Lung (tissue), 12 donors: ENCODE results near the gene FAM171A2. TPM values are rescaled to one million over a fixed set of nuclear protein-coding genes. Genes with fewer than 3 reads are reported as not detected.
A peak's percentile ranks its signal among the peaks of the same experiment; 100 is the strongest.
"Not testable (repeated sequence)": the region's sequence is repeated elsewhere in the genome, so short reads cannot be mapped to it uniquely, and the experiment has no call there.

Experiments used
- ATAC-seq: fragments of 200-7000 bp; cut with Tn5 transposase; one replicate; pipeline ENCODE4 v1.9.1; 2020; ENCODE audit warnings: moderate number of reproducible peaks; ENCODE audit not compliant: insufficient read depth, low FRiP score
- DNase-seq, 3 donors: peaks; one replicate each; pipeline ENCODE4 v3.0.0-alpha.2; 2013 to 2017
- H3K27ac ChIP-seq, 2 donors: one replicate each; pipeline ENCODE4 v1.5.1; 2013; ENCODE audit warnings: mild to moderate bottlenecking in 2 of 2, moderate library complexity in 2 of 2, control low read depth in 1 of 2, inconsistent platforms in 1 of 2, low read depth in 1 of 2, low read length in 1 of 2
- H3K27me3 ChIP-seq, 3 donors: one replicate each; pipeline ENCODE4 v1.5.1; 2013; ENCODE audit warnings: low read length in 2 of 3; ENCODE audit not compliant: control insufficient read depth in 3 of 3, insufficient read depth in 3 of 3
- H3K36me3 ChIP-seq, 4 donors: one replicate each; pipeline ENCODE4 v1.5.1; 2013; ENCODE audit warnings: low read length in 4 of 4, mild to moderate bottlenecking in 1 of 4, moderate library complexity in 1 of 4; ENCODE audit not compliant: control insufficient read depth in 4 of 4, insufficient read depth in 4 of 4
- H3K4me1 ChIP-seq, 5 donors: one replicate each; pipeline ENCODE4 v1.5.1; 2013; ENCODE audit warnings: low read length in 5 of 5, mild to moderate bottlenecking in 2 of 5, moderate library complexity in 1 of 5; ENCODE audit not compliant: control insufficient read depth in 5 of 5, insufficient read depth in 5 of 5
- H3K4me3 ChIP-seq: one replicate; pipeline ENCODE4 v1.5.1; 2013; ENCODE audit warnings: mild to moderate bottlenecking, control low read depth, moderate library complexity
- H3K9ac ChIP-seq, 2 donors: one replicate each; pipeline ENCODE4 v1.5.1; 2013; ENCODE audit warnings: low read length in 2 of 2, control low read depth in 1 of 2; ENCODE audit not compliant: insufficient read depth in 1 of 2
- H3K9me3 ChIP-seq, 4 donors: one replicate each; pipeline ENCODE4 v1.5.1; 2013; ENCODE audit warnings: low read length in 3 of 4, mild to moderate bottlenecking in 1 of 4, moderate library complexity in 1 of 4; ENCODE audit not compliant: control insufficient read depth in 4 of 4, insufficient read depth in 3 of 4
- CTCF ChIP-seq: IDR thresholded peaks from 2 replicates; pipeline ENCODE4 v1.5.1; 2012; ENCODE audit warnings: mild to moderate bottlenecking; ENCODE audit errors: control extremely low read depth, extremely low read depth
- WGBS, 2 donors: extraction: QIAGEN DNeasy Blood & Tissue Kit; methylation state at CpG; one replicate each; pipeline ENCODE4 v1.1.7; 2013; 5-methylcytosine and 5-hydroxymethylcytosine counted together
- polyA plus RNA-seq, 2 donors: library from polyadenylated mRNA; stranded (reverse); fragments of 200-250 nt; gene quantifications; one replicate each; pipeline ENCODE4 v1.2.1, GENCODE V29; 2013
- total RNA-seq, 2 donors: library from RNA; depleted of rRNA in 1 of 2; stranded (reverse); fragments of >200 nt in 1 of 2; gene quantifications; one replicate each; pipeline ENCODE4 v1.2.1, GENCODE V29; 2014 to 2021
- donor health status: control.
- donor health status: control.
- donor health status: Bipolar disorder and iron deficiency.
- donor health status: healthy.
- donor health status: DM: yes; HTN: yes; CAD: no.

The FAM171A2 gene
- total and polyA plus RNA-seq, 4 donors = 0.47 to 8.0 (median 0.80) TPM

GRCh38 chr17:44348234-44348987, 15.2 kb downstream of the FAM171A2 start:
- no peak overlapping the region for H3K9ac ChIP-seq
- H3K4me3 ChIP-seq = no peak overlapping the region
- ATAC-seq (no peak), DNase-seq (no peak)
- peaks cover 0 to 11% (median 4%) of the 10 kb centered on the region in 5 donors for H3K4me1 ChIP-seq
- H3K27ac ChIP-seq = no peak overlapping the region
- H3K27me3 ChIP-seq = no peaks in the 10 kb centered on the region
- H3K36me3 ChIP-seq = peaks cover 0 to 43% (median 4%) of the 10 kb centered on the region in 4 donors
- no peaks in the 10 kb centered on the region for H3K9me3 ChIP-seq
- 53 to 71% methylated on average over 9 of the region's 9 CpGs for WGBS, 2 donors
- TF ChIP-seq CTCF = no peak

GRCh38 chr17:44347206-44348055, 16.2 kb downstream of the FAM171A2 start:
- not testable (repeated sequence) for H3K9me3 ChIP-seq, H3K27ac ChIP-seq, H3K27me3 ChIP-seq, H3K4me3 ChIP-seq, H3K9ac ChIP-seq, DNase-seq, ATAC-seq
- peaks cover 0 to 35% (median 4%) of the 10 kb centered on the region in 4 donors for H3K36me3 ChIP-seq
- peaks cover 0 to 11% (median 4%) of the 10 kb centered on the region in 5 donors for H3K4me1 ChIP-seq
- 83 to 90% methylated on average over 18 of the region's 18 CpGs for WGBS, 2 donors

- H3K4me3 ChIP-seq = peak overlapping the region; percentile 71
- DNase-seq (no peak), ATAC-seq (no peak)
- H3K4me1 ChIP-seq = peaks cover 0 to 11% (median 4%) of the 10 kb centered on the region in 5 donors
- TF ChIP-seq CTCF = no peak
- no peaks in the 10 kb centered on the region for H3K9me3 ChIP-seq
- H3K27me3 ChIP-seq = no peaks in the 10 kb centered on the region
- H3K36me3 ChIP-seq = peaks cover 0 to 23% (median 3%) of the 10 kb centered on the region in 4 donors
- WGBS, 2 donors = 73% methylated on average over 13 of the region's 13 CpGs
- peak overlapping the region in 1 of 2 donors; percentile 96 for H3K27ac ChIP-seq
- peak overlapping the region in 1 of 2 donors; percentile 73 for H3K9ac ChIP-seq
Measured at GRCh38 chr17:44346064-44346844, 17.4 kb downstream of the FAM171A2 start.
